Colonic mucosa (tissue), 4 donors: Measurements from ENCODE around the gene DNAH17. TPM values are rescaled to one million over a fixed set of nuclear protein-coding genes. Genes with fewer than 3 reads are reported as not detected.

Source experiments
- DNase-seq: peaks from one replicate; pipeline ENCODE4 v3.0.0-alpha.2; 2020
- H3K27ac ChIP-seq: fragments of 200-600 bp; one replicate; pipeline ENCODE4 v1.8.0; 2021
- H3K27me3 ChIP-seq: fragments of 200-600 bp; one replicate; pipeline ENCODE4 v1.8.0; 2021
- H3K36me3 ChIP-seq: fragments of 200-600 bp; one replicate; pipeline ENCODE4 v1.8.0; 2021
- H3K4me1 ChIP-seq: fragments of 200-600 bp; one replicate; pipeline ENCODE4 v1.8.0; 2021; ENCODE audit warnings: mild to moderate bottlenecking
- H3K4me3 ChIP-seq: fragments of 200-600 bp; one replicate; pipeline ENCODE4 v1.8.0; 2021
- H3K9ac ChIP-seq, 2 donors: one replicate each; pipeline ENCODE4 v1.7.0; 2013; ENCODE audit warnings: control low read depth in 2 of 2, low read depth in 2 of 2, low read length in 2 of 2
- H3K9me3 ChIP-seq: fragments of 200-600 bp; one replicate; pipeline ENCODE4 v1.8.0; 2021
- CTCF ChIP-seq: fragments of 200-600 bp; IDR thresholded peaks from one replicate; pipeline ENCODE4 v1.8.0; 2022; ENCODE audit warnings: antibody characterized with exemption, mild to moderate bottlenecking
- intact Hi-C: fragments of 100-400 bp; cut with DNase I; formaldehyde crosslinking; loops from one replicate; pipeline ENCODE4 v1.14.1; 2022
- total RNA-seq, 2 donors: library from RNA; stranded (reverse); fragmentation: NEBNext Ultra II Directional in 1 of 2; extraction: Animal tissue kit (Norgen Biotek cat#: 25700) in 1 of 2; gene quantifications; one replicate each; pipeline ENCODE4 v1.2.1, GENCODE V29; 2021
- donor health status: healthy.
- donor health status: DM: no; HTN: no; CAD: no.
- donor health status: DM: no; HTN: no; CAD: no.

DNAH17 gene
- total RNA-seq, 2 donors from 2014 or later: 0.05 to 0.19 TPM

GRCh38 chr17:78428025-78428575 lies 149.1 kb downstream of the DNAH17 start:
- Histone ChIP-seq H3K4me3 (no peak overlapping the region), H3K4me1 (no peaks in the 10 kb centered on the region), H3K27ac (no peak overlapping the region), H3K9ac (no peak overlapping the region), H3K36me3 (peaks cover 9% of the 10 kb centered on the region), H3K27me3 (no peaks in the 10 kb centered on the region), H3K9me3 (no peaks in the 10 kb centered on the region)
- no peak for TF ChIP-seq CTCF
- intact Hi-C loops: no loop called here
- no peak for DNase-seq

- H3K27me3 ChIP-seq: no peaks in the 10 kb centered on the region
- DNase-seq: no peak
- no peak overlapping the region for H3K27ac ChIP-seq
- no peaks in the 10 kb centered on the region for H3K4me1 ChIP-seq
- intact Hi-C loops: no loop called here
- H3K4me3 ChIP-seq: no peak overlapping the region
- no peaks in the 10 kb centered on the region for H3K9me3 ChIP-seq
- no peak overlapping the region for H3K9ac ChIP-seq
- TF ChIP-seq CTCF: no peak
- H3K36me3 ChIP-seq: peaks cover 9% of the 10 kb centered on the region
Observed at GRCh38 chr17:78427140-78427539, 150.1 kb downstream of the DNAH17 start.

- DNase-seq: no peak
- Histone ChIP-seq H3K27ac (no peak overlapping the region), H3K4me1 (no peaks in the 10 kb centered on the region), H3K9me3 (no peaks in the 10 kb centered on the region), H3K4me3 (no peak overlapping the region), H3K27me3 (no peaks in the 10 kb centered on the region), H3K36me3 (peaks cover 9% of the 10 kb centered on the region), H3K9ac (no peak overlapping the region)
- no peak for TF ChIP-seq CTCF
- intact Hi-C loops: no loop called here
Observed at GRCh38 chr17:78426293-78426879, 150.8 kb downstream of the DNAH17 start.

GRCh38 chr17:78425429-78425828 lies 151.8 kb downstream of the DNAH17 start:
- no peaks in the 10 kb centered on the region for H3K4me1 ChIP-seq
- DNase-seq: no peak
- no peak overlapping the region for H3K27ac ChIP-seq
- TF ChIP-seq CTCF: no peak
- no peak overlapping the region for H3K4me3 ChIP-seq
- peaks cover 9% of the 10 kb centered on the region for H3K36me3 ChIP-seq
- H3K9ac ChIP-seq: no peak overlapping the region
- H3K27me3 ChIP-seq: no peaks in the 10 kb centered on the region
- H3K9me3 ChIP-seq: no peaks in the 10 kb centered on the region
- intact Hi-C loops: no loop called here

- TF ChIP-seq CTCF: no peak
- Histone ChIP-seq H3K36me3 (peaks cover 9% of the 10 kb centered on the region), H3K4me3 (no peak overlapping the region), H3K9ac (no peak overlapping the region), H3K27me3 (no peaks in the 10 kb centered on the region), H3K4me1 (no peaks in the 10 kb centered on the region), H3K27ac (no peak overlapping the region), H3K9me3 (no peaks in the 10 kb centered on the region)
- no peak for DNase-seq
- intact Hi-C loops: loop anchor here (2.0 to 5.0 kb wide), 2 partner anchors 63 to 132 kb away; partner anchors contain the start of gene SOCS3
Observed at GRCh38 chr17:78423961-78424675, 153.1 kb downstream of the DNAH17 start.
